Stimulated activated CD4-positive, alpha-beta T cell treated with anti-CD3 and anti-CD28 coated beads, Interleukin-2, amount 100 ng/mL, for 48 hours (primary cell): Measurements from ENCODE around the gene NCAPD3.
"Not testable (repeated sequence)": the region's sequence is repeated elsewhere in the genome, so short reads cannot be mapped to it uniquely, and the experiment has no call there.

Experiments used
- DNase-seq, 2 donors: peaks; one replicate each; pipeline ENCODE4 v3.0.0-alpha.2; 2020

NCAPD3 gene

DNA sequence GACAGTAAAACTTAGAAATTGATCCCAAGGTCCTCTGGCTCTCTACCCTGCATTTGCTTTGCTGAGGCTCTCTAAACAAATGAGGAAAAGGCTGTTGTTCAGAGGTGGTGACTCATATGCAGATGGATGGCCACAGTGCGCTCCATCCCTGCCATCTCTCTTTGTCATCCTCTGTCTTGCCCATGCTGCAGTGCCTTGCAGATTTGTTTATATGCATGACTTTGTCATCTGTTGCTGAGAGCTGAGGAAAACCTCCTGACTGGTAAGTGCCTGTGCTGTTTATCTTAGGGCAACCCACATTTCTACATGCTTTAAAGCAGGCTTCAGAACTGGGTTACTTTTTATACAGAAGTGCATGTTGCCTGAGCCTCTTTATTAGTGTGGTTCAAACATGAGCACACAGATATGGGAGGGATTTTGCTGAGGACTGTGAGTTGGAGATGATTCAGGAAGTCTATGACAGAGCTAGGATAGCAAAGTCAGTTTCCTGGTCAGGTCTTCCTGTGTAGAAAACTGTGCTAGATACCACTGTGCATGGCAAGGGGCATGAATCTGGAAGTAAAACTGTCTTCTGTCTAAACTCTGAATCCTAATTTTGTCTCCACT is 97.4 kb downstream of the NCAPD3 start:
- no peak for DNase-seq

- DNase-seq: no peak
These were observed 98.3 kb downstream of the NCAPD3 start for GRCh38 chr11:134125507-134125906.

GRCh38 chr11:134124660-134125451 is 98.9 kb downstream of the NCAPD3 start:
- no peak for DNase-seq

- DNase-seq: no peak
These were observed 102.7 kb downstream of the NCAPD3 start for GRCh38 chr11:134120921-134121526.

GRCh38 chr11:134120143-134120850 is 103.5 kb downstream of the NCAPD3 start:
- DNase-seq: no peak

DNA sequence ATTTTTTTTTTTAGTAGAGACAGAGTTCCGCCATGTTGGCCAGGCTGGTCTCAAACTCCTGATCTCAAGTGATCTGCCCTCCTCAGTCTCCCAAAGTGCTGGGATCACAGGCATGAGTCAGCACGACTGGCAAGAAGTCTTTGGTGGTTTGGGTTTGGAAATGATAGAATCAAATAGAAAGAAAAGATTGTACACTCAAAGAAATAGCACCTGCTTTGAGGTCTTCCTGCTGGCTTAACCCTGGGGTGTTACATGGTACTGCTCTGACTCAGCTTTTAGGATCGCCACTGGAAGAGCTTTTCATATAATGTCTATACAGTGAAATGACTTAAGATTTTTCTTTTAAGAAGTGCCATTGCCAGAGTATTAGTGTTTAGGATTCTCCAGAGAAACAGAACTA is 104.7 kb downstream of the NCAPD3 start:
- DNase-seq: no peak

DNA sequence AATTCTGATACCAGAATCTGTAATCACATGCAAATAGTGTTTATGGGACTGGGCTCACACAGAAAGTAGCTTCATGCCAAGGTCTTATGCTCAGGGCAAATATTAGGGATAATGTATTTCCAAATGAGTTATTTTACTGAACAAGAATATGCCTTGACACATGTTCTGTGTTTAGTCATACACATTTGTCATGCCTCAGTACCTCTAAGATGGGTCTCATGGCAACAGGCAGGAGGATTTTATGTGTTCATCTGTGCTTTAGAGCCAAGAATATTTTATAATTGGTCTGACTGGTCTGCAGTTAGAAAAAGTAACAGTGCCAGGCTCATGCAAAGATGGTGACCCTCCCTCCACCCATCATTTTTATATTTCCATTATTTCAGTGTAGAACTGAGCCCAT is 105.8 kb downstream of the NCAPD3 start:
- no peak for DNase-seq

- DNase-seq: no peak
These were observed 107.6 kb downstream of the NCAPD3 start for GRCh38 chr11:134116210-134116609.

GRCh38 chr11:134113787-134114186 is 110.0 kb downstream of the NCAPD3 start:
- DNase-seq: not testable (repeated sequence)

DNA sequence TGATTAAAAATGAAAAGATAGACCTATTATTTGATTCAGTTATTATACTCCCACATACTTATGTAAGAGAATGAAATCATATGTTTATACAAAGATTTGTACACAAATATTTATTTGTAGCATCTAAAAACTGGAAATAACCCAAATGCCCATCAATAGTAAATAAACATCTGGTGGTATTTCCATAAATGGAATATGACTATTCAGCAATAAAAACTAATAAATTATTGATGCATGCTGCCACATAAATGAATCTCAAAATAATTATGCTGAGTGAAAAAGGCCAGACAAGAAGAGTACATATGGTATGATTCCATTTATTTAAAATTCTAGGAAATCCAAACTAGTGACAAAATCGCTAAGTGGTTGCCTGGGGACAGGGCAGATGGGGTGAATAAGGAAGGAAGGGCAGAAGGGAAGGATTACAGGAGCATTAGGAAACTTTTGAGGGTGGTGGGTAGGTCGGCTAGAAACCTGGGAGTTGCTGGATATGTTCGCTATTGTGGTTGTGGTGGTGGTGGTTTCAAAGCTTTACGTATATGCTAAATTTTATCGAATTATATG is 113.4 kb downstream of the NCAPD3 start:
- no peak for DNase-seq
